ENCODE results near the gene OTC. TPM values are rescaled to one million over a fixed set of nuclear protein-coding genes. Genes with fewer than 3 reads are reported as not detected.

OTC gene
- polyA plus RNA-seq, 1 donor from 2014 or later = not detected

DNA sequence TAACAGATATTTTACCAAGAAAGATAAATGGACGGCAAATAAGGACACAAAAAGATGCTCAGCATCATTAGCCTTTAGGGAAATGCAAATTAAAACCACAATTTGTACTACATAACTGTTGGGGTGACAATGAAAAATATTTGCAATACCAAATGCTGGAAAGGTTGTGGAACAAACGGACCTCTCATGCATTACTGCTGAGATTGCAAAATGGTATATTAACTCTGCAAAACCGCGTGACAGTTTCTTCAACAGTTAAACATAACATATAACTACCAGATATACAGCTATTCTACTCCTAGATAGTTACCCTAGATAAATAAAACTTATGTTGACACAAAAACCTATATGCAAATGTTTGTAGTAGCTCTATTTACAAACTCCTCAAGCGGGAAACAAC lies 6.3 kb upstream of the OTC start:
- Histone ChIP-seq H3K9ac (ENCODE audit: low read length) (no peak overlapping the region), H3K4me3 (ENCODE audit: low read length) (no peak overlapping the region), H3K27me3 (ENCODE audit: insufficient read depth, low read depth, low read length) (no peaks in the 10 kb centered on the region), H3K4me2 (ENCODE audit: low read length) (no peak overlapping the region), H3K27ac (ENCODE audit: low read length) (no peak overlapping the region), H3K79me2 (replicated peaks; ENCODE audit: insufficient read depth, low read length) (no peaks in the 10 kb centered on the region), H3K9me2 (ENCODE audit: insufficient read depth, low read length) (no peaks in the 10 kb centered on the region), H3F3A (ENCODE audit: insufficient read depth, low read length, poor library complexity, severe bottlenecking) (no peaks in the 10 kb centered on the region), H3K9me3 (ENCODE audit: low read length) (no peaks in the 10 kb centered on the region), H2AFZ (ENCODE audit: low read depth, low read length) (no peak overlapping the region), H3K36me3 (ENCODE audit: insufficient read depth, low read length) (no peaks in the 10 kb centered on the region), H4K20me1 (ENCODE audit: insufficient read depth) (no peaks in the 10 kb centered on the region)
- TF ChIP-seq RAD21 (conservative IDR thresholded peaks at IDR 0.05) (no peak), TAF1 (IDR thresholded peaks at IDR 0.05; ENCODE audit: low read depth) (no peak), REST (IDR thresholded peaks at IDR 0.05; ENCODE audit: borderline replicate concordance) (no peak), EZH2 (IDR thresholded peaks at IDR 0.05; ENCODE audit: borderline replicate concordance, insufficient read depth, low read length, poor library complexity, severe bottlenecking) (no peak), SMC3 (conservative IDR thresholded peaks at IDR 0.05; ENCODE audit: poor library complexity) (no peak), POLR2AphosphoS5 (IDR thresholded peaks at IDR 0.05) (no peak), MXI1 (conservative IDR thresholded peaks at IDR 0.05; ENCODE audit: poor library complexity, severe bottlenecking) (no peak), EP300 (conservative IDR thresholded peaks at IDR 0.05; ENCODE audit: poor library complexity, severe bottlenecking) (no peak)
- TF ChIP-seq, protein P1, sequence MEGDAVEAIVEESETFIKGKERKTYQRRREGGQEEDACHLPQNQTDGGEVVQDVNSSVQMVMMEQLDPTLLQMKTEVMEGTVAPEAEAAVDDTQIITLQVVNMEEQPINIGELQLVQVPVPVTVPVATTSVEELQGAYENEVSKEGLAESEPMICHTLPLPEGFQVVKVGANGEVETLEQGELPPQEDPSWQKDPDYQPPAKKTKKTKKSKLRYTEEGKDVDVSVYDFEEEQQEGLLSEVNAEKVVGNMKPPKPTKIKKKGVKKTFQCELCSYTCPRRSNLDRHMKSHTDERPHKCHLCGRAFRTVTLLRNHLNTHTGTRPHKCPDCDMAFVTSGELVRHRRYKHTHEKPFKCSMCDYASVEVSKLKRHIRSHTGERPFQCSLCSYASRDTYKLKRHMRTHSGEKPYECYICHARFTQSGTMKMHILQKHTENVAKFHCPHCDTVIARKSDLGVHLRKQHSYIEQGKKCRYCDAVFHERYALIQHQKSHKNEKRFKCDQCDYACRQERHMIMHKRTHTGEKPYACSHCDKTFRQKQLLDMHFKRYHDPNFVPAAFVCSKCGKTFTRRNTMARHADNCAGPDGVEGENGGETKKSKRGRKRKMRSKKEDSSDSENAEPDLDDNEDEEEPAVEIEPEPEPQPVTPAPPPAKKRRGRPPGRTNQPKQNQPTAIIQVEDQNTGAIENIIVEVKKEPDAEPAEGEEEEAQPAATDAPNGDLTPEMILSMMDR (IDR thresholded peaks at IDR 0.05; ENCODE audit: poor library complexity, severe bottlenecking) = no peak

DNA sequence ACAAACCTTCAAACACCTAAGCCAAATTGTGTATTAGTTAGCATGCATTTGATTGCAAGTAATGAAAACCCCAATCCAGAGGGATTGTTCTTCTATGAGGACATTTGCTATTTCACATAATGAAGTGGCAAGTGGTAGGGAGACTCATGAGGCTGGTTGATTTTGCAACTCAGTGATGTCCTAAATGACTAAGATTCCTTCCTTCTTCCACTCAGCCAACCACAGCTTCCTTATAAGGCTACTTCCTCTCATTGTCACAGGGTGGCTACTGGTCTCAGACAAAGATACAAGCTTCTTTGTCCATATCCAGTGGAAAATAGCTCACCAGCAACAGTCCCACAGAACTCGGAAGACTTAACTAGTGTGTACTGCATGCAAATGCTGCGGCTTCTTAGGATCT lies 5.3 kb upstream of the OTC start:
- Histone ChIP-seq H3K4me3 (ENCODE audit: low read length) (no peak overlapping the region), H3K79me2 (replicated peaks; ENCODE audit: insufficient read depth, low read length) (no peaks in the 10 kb centered on the region), H3K9me3 (ENCODE audit: low read length) (no peaks in the 10 kb centered on the region), H3K27ac (ENCODE audit: low read length) (no peak overlapping the region), H3F3A (ENCODE audit: insufficient read depth, low read length, poor library complexity, severe bottlenecking) (no peaks in the 10 kb centered on the region), H3K9me2 (ENCODE audit: insufficient read depth, low read length) (no peaks in the 10 kb centered on the region), H4K20me1 (ENCODE audit: insufficient read depth) (no peaks in the 10 kb centered on the region), H2AFZ (ENCODE audit: low read depth, low read length) (no peak overlapping the region), H3K36me3 (ENCODE audit: insufficient read depth, low read length) (no peaks in the 10 kb centered on the region), H3K27me3 (ENCODE audit: insufficient read depth, low read depth, low read length) (no peaks in the 10 kb centered on the region), H3K4me2 (ENCODE audit: low read length) (no peak overlapping the region), H3K9ac (ENCODE audit: low read length) (no peak overlapping the region)
- no peak for TF ChIP-seq POLR2AphosphoS5 (IDR thresholded peaks at IDR 0.05)
- TF ChIP-seq TAF1 (IDR thresholded peaks at IDR 0.05; ENCODE audit: low read depth) = no peak
- TF ChIP-seq EZH2 (IDR thresholded peaks at IDR 0.05; ENCODE audit: borderline replicate concordance, insufficient read depth, low read length, poor library complexity, severe bottlenecking) = no peak
- TF ChIP-seq REST (IDR thresholded peaks at IDR 0.05; ENCODE audit: borderline replicate concordance) = no peak
- no peak for TF ChIP-seq SMC3 (conservative IDR thresholded peaks at IDR 0.05; ENCODE audit: poor library complexity)
- no peak for TF ChIP-seq RAD21 (conservative IDR thresholded peaks at IDR 0.05)
- TF ChIP-seq MXI1 (conservative IDR thresholded peaks at IDR 0.05; ENCODE audit: poor library complexity, severe bottlenecking) = no peak
- TF ChIP-seq, protein P1 (IDR thresholded peaks at IDR 0.05; ENCODE audit: poor library complexity, severe bottlenecking) = no peak
- TF ChIP-seq EP300 (conservative IDR thresholded peaks at IDR 0.05; ENCODE audit: poor library complexity, severe bottlenecking) = no peak
